Measurements from ENCODE around the gene POLR3G. TPM values are rescaled to one million over a fixed set of nuclear protein-coding genes. Genes with fewer than 3 reads are reported as not detected.

Gene POLR3G, protein sequence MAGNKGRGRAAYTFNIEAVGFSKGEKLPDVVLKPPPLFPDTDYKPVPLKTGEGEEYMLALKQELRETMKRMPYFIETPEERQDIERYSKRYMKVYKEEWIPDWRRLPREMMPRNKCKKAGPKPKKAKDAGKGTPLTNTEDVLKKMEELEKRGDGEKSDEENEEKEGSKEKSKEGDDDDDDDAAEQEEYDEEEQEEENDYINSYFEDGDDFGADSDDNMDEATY
- 36.7 and 38.4 TPM in 2 replicates for total RNA-seq (2014; rRNA removed; shearing (Covaris generic))
- 45.0 and 51.8 TPM in 2 replicates for polyA plus RNA-seq (2014; cell fraction: nucleus; rRNA removed)

DNA sequence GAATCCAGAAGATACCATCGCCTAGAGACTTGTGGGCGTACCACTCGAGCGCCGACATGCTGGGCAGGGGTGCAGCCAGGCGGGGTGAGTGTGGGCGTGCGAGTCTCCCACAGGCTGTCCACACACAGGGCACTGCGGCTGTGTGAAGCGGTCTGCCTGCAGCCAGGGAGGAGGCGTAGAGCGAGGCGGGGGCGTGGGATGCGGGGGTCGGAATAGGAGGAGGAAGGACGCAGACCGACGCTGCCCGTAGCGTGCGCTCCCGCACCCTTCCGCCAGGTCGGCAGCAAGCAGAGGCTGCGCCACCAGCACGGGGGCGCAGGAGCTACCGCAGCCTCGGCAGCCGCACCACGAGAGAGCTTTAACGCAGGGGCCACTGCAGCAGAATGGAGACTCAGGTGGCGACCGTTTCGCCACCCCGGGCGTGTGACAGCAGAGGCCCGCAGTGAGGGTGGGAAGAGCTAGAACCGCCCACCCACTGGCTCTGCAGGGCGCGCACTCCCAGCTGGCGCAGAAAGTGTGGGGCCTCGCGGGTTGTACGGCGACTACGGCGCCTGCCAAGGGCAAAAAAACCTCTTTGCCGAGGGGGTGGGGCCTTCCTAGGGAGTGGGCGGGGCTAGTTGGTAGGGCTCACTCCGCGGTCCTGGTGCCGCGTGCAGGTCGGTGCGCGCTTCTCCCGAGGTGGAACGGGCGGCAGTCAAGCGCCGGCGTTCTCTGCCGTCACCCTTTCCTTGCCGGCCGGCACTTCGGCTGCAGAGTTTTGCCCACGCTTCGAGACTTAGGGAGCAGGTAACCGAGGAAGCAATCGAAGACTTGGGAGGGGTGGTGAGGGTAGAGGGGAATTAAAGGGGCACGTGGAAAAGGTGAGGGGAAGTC lies at the start of gene POLR3G, which contains the start of gene MBLAC2:
POLR3G (plus strand) TSS at position 630 of the 873 bp plus-strand sequence. CDS start 10,704 bp downstream, outside the sequence.
MBLAC2 (minus strand) TSS at position 537 of the 873 bp plus-strand sequence; CDS start at position 58, 479 bp downstream.
- DNase-seq (ENCODE audit: extremely low read depth, low read depth) = peak; percentile 88

DNA sequence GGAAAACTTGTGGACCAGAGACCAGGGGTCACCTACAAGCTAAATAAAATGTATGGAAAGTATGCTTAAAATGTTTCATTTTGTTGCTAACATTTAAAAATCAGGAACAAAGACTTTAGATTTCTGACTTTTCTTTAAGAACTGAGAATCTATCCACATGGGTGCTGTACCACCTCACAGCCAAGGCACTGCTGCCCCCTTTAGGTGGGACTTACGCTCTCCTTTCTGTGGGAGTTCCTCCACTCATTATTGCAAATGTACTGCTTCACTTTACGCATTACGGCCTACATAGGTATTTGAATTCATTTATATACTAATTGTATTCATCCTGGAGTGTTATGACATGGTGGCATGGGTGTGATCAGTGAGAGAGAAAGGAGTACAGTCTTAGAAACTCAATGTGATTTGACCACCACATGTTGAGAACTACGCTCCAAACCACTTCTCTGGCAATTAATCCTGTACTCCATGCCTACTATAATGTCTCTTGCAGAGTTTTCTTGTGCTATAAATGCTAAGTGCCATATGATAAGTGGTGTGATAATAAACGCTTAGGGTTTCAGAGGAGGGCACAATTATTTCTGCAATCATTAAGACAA lies 40.4 kb upstream of the POLR3G start:
- DNase-seq (ENCODE audit: extremely low read depth, low read depth) = peak; percentile 56

DNA sequence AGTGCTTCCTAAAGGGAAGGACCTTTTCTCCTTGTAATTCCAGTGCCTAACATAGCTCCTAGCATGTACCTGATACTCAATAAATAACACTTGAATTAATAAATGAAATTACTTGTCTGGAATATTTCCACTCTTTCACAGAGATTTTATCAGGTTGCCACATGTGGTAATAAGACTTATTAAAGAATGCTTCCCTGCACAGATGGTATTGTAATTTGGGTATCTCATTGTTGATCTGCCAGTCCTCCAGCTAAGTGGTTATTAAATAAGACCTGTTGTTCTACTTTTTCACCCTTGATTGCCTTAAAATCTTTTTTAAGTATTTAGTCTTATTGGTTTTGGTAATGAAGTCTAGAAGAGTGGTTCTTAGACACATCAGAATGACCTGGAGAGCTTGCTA lies 37.0 kb upstream of the POLR3G start:
- DNase-seq (ENCODE audit: extremely low read depth, low read depth) = no peak

DNA sequence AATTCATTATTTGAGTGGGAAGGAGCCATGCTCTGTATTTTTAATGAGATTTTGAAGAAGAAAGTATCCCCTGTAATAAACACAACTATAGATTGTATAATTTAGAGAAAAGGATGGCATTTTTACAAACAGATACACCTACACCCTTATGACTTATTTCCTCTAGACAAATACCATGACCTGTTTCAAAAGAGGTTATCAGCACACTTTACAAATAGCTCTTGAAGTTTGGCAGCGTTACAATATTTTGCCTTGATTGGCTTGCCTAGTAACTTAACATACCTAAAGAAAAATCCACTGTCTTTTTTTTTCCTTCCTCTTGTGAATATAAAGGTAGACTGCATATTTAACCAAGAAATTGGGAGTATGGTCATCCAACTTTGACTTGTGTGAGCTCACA lies 36.6 kb upstream of the POLR3G start:
- no peak for DNase-seq (ENCODE audit: extremely low read depth, low read depth)

DNA sequence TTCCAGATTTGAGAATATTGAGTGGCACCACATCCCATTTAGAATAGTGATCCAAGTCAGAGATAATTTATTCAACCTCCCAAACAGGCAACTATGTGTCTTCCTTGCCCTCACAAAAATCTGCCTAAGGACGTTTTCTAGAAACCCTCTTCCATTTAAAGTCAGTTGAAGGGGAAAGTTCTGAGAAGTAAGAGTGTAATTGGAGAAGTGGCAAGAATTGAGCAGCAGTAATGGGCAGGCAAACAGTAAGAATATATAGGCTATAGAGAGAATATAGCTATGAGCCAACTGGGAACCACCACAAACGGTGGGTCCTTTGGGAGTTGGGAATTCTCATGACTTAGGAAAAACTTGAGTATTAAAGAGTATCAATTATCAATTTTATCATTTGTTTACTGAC lies 34.0 kb upstream of the POLR3G start:
- DNase-seq (ENCODE audit: extremely low read depth, low read depth) = no peak

DNA sequence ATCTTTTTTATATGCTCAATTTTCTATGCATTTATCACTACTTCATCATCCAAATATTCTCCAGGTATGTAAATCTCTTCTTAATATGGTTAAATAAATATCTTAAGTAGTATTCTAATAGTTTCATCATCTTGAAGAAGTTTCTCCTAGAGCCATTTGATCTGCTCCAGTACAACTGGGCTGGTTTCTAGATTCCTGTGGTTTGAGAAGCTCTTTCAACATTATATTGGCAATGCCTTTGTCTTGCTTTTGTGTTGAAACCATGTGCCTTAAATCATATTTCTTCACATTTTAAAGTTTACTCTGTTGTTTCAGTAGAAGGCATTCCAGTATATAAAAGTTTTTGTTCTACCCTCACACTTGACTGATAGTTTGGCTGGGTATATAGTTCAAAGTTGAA lies 27.7 kb upstream of the POLR3G start:
- no peak for DNase-seq (ENCODE audit: extremely low read depth, low read depth)

DNA sequence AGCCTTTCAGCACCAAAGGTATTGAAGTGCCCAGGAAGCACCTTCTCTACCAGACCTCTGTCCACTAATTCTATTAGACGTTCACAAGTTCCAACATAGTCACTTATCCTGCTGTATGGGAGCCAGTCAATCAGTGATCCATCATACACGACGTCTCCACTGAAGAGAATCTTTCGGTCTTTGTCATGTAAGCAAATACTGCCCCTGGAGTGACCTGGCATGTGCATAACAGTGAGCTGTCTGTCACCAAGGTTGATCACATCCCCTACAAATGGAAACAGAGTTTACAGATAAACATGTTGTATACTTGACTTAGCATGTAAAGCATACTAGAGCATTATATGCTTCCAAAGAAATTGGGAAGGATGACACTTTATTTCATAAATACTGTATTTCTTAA lies 13.4 kb upstream of the POLR3G start:
- no peak for DNase-seq (ENCODE audit: extremely low read depth, low read depth)

DNA sequence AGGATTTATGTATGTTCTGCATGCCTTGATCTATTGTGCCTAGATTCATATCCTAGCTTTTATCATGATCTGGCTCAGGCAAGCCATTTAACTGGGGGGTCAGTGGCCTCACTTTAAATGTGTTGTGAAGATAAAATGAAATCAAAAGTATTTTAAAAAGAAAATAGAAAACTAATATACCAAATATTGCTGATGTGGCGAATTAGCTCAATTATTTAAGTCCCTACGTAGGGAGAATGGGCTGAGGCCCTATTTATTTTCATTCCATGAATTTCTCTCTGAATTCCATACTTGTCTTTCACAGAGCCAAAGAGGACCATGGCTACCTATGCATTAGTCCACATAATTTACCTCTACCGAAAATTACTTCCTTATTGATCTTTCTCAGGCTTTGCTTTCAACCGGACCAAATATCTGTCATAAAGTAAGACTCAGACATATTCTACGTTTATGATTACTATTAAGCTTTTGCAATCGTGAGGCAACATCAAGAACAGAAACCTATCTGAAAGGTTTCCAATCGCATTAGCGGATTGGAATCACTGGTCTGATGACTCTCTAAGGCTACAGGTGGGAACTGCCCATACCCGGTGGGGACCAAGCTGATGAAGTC lies 1.8 kb upstream of the POLR3G start:
- DNase-seq (ENCODE audit: extremely low read depth, low read depth) = no peak

DNA sequence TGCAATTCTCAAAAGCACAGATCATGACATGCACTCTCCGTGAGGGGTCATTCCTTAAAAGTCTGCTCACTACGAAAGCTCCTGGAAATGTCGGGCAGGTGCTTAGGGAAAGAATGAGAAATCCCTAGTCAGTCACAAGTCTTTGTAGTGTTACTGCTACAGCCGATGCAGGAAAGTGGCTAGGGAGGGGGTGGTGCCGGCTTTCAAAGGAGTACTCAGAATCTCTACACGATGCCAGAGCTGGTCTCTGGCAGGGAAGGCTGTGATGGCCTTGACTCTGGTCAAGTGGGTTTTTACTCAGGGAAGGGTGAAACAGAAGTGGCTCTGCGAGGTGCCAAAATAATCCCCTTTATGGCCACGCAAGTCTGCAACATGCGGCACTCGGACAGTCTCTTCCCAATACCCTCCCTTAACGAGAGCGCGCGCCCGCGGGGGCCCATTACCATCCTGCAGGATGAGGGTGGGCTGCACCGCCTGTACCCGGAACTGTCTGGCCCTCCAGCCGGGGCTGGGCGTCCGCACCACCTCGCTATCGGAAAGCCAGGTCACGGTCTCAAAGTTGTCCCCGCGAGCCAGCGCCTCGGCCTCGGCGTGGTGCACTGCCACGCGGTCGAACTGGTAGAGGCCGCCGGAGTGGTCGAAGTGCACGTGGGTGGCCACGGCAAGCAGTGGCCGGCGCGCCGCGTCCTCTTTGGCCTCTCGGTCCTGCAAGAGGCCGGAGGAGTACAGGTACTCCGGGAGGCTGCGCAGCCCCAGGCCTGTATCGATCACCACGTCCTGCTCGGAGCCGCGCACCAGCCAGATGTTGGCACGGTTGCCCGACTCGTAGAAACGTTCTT lies 1.0 kb upstream of the POLR3G start:
- no peak for DNase-seq (ENCODE audit: extremely low read depth, low read depth)

DNA sequence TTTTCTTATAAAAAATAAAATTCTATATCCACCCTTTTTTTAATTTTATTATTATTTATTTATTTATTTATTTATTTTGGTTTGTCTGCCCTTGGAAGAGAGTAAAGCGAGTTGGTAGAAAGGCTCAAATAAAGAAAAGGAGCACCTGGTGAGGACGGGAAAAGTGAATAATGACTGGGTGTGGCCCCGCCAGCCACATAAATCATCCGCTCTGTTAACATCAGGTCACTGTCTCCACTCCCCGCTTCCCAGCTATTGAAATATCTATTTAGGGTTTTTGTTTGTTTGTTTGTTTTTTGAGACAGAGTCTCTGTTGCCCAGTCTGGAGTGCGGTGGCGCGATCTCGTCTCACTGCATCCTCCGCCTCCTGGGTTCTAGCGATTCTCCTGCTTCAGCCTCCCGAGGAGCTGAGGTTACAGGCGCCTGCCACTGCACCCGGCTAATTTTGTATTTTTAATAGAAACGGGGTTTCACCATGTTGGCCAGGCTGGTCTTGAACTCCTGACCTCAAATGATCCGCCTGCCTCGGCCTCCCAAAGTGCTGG lies 844 bp downstream of the POLR3G start:
- no peak for DNase-seq (ENCODE audit: extremely low read depth, low read depth)

DNA sequence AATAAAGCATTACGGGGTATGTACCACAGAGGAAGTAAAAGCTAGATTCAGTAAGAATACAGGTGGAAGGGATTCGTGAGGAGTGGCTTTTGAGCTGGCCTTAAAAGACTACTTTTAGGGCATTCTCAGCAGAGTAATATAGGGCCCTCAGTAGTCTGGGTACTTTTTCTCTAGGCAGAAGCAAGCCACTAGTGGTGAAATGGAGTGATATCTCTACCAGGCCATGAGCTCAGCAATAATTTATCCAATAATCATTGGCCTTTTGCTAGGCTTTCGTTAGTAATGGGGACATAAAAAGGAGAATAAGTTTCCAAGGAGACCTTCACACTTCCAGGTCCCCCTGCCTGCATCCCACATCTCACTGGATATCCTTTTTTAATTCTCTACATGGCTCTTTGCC lies 1.7 kb downstream of the POLR3G start:
- no peak for DNase-seq (ENCODE audit: extremely low read depth, low read depth)

DNA sequence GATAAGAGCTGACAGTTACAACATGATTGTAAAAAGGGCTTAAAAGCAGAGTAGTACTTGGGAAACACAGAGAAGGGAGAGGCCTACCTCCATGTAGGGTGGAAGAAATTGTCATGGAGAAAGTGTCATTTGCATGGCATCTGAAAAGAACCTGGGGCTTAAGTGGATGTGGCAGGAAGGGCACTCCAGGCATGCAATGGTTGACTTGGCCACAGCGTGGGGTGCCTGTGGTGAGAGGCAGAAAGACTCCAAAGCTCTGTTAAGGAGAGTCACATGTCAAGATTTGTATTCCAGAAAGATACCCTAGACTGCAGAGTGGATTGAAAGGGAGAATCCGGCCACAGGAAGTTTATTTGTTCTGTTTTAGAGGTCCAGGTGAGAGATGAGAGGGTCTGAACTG lies 2.4 kb downstream of the POLR3G start:
- no peak for DNase-seq (ENCODE audit: extremely low read depth, low read depth)

DNA sequence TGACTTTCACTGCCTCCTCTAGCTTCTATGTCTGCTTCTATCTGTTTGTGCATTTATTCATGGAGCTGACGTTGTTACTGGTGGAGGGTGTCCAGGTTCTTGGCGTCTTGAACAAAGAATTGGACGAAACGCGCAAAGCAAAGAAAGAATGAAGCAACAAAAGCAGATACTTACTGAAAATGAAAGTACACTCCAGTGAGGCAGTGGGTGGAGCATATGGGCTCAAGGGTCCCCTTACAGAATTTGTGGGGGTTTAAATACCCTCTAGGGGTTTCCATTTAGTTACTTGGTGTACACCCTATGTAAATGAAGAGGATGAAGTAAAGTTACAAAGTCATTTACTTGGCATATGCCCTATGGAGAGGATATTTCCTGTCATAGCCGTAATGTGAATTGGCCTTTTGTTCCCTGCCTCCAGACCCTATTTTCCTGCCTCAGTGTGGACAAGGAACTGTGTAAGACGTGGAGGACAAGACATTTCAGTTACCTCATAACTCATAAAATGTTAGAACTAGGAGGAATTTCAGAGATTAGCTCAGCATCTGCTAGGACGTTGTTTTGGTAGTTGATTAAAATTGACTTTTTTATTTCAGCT lies 3.1 kb downstream of the POLR3G start:
- DNase-seq (ENCODE audit: extremely low read depth, low read depth) = no peak

DNA sequence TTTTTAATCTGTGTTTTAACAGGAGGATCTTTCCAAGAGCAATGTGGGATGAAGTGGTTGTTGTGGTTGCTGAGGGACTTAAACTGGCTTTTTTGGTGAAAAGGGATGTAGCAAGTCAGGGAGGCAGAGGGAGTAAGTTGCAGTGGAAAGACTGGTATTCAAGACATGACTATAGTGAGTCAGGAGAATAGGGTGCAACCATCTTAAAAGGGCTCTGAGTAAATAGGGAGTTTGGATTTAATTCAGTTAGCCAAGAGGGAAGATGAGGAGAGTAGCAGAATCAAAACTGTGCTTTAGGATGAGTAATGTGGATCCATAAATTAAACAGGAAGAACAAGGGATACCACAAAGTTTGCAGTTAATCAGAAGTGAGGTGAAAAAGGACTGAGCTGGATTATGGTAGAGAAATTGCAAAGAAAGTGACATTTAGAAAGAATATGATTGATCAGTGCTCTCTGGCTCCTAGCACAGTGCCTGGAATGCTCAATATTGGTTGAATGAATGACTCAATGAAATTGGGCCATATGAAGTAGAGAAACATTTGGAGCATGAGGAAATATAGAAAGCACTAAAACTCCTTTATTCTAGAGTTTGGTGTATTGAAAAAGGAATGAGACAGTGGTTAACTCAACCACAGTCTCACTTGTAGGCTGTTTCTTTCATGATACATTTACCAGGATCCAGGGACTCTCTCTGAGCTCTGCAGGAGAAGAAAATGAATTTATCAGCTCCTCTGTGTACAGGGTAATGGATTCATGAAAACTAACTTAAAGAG lies 5.1 kb downstream of the POLR3G start:
- no peak for DNase-seq (ENCODE audit: extremely low read depth, low read depth)

DNA sequence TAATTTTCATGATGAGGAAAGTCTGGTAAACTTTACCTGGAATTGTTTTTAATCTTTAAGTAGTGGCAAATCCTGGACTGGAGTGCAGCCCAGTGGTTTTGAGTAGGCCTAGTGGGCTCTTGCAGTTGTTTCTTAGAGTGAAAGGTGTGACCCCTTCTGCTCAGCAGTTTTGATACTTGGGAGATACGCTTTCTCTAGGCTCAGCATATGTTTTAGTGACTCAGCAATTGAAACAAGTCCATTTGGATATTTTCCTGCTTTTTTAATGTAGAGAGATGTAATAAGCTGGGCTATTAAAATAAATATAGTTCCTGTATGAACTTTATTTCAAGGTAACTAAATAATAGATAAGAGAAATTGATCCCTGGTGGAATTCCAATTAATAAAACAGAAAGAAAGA lies 6.0 kb downstream of the POLR3G start:
- no peak for DNase-seq (ENCODE audit: extremely low read depth, low read depth)

DNA sequence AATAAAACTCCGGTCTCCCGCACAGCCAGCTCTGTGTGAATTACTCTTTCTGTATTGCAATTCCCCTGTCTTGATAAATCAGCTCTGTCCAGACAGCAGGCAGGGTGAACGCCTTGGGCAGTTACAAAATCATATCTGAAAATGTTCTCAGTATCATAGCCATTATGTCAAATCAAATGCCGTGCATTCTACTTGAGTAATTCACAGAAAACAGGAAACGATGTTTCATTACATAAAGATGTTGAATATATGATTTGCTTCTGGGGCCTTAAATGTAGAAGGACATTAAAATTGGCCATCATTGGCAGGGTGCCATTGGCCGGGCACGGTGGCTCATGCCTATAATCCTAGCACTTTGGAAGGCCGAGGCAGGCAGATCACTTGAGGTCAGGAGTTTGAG lies 8.5 kb downstream of the POLR3G start:
- DNase-seq (ENCODE audit: extremely low read depth, low read depth) = no peak

DNA sequence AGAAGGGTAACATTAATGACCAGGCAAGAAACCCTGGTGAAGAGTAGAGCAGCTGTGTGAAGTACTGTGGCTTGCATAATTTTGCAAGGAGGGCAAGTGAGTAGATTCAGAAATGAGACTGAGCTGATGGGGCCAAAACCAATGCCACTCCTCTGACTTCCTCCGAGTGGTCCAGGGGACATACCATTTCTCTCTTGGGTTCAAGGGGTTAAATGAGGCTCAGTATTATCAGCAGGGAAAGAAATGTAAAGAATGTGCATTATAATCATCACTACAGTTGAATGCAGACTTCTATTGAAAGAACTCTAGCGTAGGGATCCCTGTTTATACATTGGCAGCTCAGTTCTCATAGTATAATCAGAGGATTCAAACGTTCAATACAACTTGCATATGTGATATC lies 9.9 kb downstream of the POLR3G start:
- DNase-seq (ENCODE audit: extremely low read depth, low read depth) = no peak

DNA sequence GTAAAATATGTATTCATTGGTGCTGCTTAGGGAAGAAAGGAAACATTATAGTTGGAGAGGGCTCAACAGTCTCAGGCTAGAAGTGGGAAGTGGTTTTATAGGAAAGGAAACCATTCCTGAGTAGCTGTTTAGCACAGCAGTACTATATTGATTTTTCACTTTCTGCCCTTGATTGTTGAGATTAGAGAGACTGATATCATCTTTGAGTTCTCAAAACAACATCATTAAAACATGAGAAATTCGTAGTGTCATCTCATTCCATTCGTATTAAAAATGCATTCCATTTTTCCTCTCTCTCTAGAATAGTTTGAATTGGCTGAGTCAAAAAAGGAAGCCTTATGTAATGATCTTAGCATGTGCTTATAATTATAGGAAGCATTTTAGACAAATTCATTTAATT lies 14.1 kb downstream of the POLR3G start:
- no peak for DNase-seq (ENCODE audit: extremely low read depth, low read depth)

DNA sequence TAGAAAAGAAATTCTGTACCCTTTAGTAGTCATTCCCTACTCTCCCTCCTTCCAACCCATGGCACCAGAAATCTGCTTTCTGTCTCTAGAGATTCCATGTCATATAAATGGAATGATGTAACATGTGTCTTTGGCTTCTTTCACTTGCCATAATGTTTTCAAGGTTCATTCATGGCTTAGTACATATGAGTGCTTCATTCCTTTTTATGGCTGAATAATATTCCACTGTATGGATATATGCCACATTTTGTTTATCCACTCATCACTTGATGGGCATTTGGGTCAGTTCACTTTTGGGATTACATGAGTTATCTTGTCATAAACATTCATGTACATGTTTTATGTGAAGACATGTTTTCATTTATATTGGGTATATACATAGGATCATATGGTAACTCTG lies 19.4 kb downstream of the POLR3G start:
- no peak for DNase-seq (ENCODE audit: extremely low read depth, low read depth)

Measured in NCI-H460 (cell line).